Uterus (tissue), 4 donors: ENCODE results near the gene ARL4D. TPM values are rescaled to one million over a fixed set of nuclear protein-coding genes. Genes with fewer than 3 reads are reported as not detected.

Experiments
- DNase-seq, 2 donors: peaks; one replicate each; pipeline ENCODE4 v3.0.0-alpha.2; 2019 to 2020
- H3K27ac ChIP-seq, 2 donors: fragments of 200-600 bp; sonication (generic); 1 replicate in 1 of 2; 2 replicates in 1 of 2; pipeline ENCODE4 v1.5.1; 2016 to 2018
- H3K27me3 ChIP-seq, 2 donors: fragments of 200-600 bp; sonication (generic); one replicate each; pipeline ENCODE4 v1.5.1; 2018 to 2019; ENCODE audit warnings: control low read depth in 1 of 2
- H3K36me3 ChIP-seq, 2 donors: fragments of 200-600 bp; sonication (generic); one replicate each; pipeline ENCODE4 v1.5.1; 2019; ENCODE audit warnings: control low read depth in 1 of 2
- H3K4me1 ChIP-seq, 2 donors: fragments of 200-600 bp; sonication (generic); one replicate each; pipeline ENCODE4 v1.5.1; 2018 to 2019; ENCODE audit warnings: control low read depth in 1 of 2
- H3K4me3 ChIP-seq, 2 donors: fragments of 200-600 bp; sonication (generic); 1 replicate in 1 of 2; 2 replicates in 1 of 2; pipeline ENCODE4 v1.5.1; 2018 to 2019; ENCODE audit warnings: mild to moderate bottlenecking in 1 of 2
- H3K9me3 ChIP-seq, 2 donors: fragments of 200-600 bp; sonication (generic); one replicate each; pipeline ENCODE4 v1.5.1; 2019; ENCODE audit warnings: control low read depth in 1 of 2
- POLR2A ChIP-seq, 2 donors: fragments of 450-650 bp; IDR thresholded peaks; one replicate each; pipeline ENCODE4 v1.6.1; 2016; ENCODE audit warnings: antibody characterized with exemption in 2 of 2, mild to moderate bottlenecking in 1 of 2, moderate library complexity in 1 of 2
- intact Hi-C: fragments of 100-400 bp; cut with DNase I; formaldehyde crosslinking; loops from one replicate; pipeline ENCODE4 v1.15.1; 2023; ENCODE audit warnings: low total_unique reads
- total RNA-seq, 4 donors: library from RNA; depleted of rRNA in 3 of 4; stranded (reverse); fragments of >200 nt in 3 of 4; gene quantifications; one replicate each; pipeline versions ENCODE4 v1.1.0 to v1.2.4, GENCODE V29; 2014 to 2023
- TF ChIP-seq, protein P1 (sequence below), 4 experiments: fragments of 200-600 bp in 2 of 4; fragments of 450-650 bp in 2 of 4; sonication (generic) in 2 of 4; IDR thresholded peaks; one replicate each; pipeline ENCODE4 v1.5.1; 2016 to 2019; ENCODE audit warnings: antibody characterized with exemption in 4 of 4, mild to moderate bottlenecking in 2 of 4, moderate library complexity in 1 of 4
- donor health status: DM: yes; HTN: yes; CAD: no.

The ARL4D gene, protein sequence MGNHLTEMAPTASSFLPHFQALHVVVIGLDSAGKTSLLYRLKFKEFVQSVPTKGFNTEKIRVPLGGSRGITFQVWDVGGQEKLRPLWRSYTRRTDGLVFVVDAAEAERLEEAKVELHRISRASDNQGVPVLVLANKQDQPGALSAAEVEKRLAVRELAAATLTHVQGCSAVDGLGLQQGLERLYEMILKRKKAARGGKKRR
- 10 to 100 TPM; 19.1 to 33.2 (median 25.7) TPM for total RNA-seq

DNA sequence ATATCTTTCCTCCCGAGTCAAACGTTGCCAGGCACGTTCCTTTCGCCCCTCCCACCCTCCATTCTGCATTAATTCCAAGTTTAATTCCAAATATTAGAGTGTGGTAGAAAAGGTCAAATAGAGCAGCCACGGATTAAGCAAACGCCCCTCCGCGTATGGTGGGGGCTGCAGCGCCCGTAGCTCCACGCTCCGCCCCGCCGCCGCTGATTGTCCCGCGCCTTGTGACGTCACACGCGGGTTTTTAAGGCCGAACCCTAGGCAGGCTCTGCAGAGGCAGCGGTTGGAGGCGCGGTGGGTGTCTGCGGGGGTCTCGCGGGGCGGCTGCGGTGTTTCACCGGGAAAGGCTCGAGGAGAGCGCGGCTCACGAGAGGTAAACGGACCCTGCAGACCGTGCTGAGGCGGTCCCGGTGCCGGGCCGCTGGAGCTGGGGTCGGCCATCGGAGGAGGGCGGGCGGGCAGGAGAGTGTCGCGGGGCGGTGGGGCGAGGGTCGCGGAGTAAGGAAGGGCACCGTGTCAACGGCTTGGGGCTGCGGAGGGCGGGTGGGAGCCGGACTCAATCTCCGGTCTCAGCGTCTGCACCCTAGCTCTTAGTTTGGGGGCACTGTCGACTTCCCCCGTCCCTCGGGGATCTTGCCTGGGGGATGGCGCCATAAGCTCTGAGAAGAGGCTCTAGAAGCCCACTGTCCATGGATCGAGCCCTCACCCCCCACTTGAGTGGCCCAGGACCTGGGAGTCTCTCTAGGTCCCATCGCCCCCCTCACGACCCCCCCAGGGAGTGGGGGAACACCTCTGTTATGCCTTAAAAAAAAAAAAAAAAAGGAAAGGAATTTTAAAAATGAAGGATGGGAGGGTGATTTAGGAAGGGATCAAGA, at the start of gene ARL4D:
TSS of gene ARL4D (plus strand) at position 270 of the 872 bp plus-strand sequence. CDS start 740 bp downstream, outside the sequence.
- TF ChIP-seq POLR2A (IDR thresholded peaks at IDR 0.05), result peak; percentile 96 to 99
- TF ChIP-seq, protein P1, sequence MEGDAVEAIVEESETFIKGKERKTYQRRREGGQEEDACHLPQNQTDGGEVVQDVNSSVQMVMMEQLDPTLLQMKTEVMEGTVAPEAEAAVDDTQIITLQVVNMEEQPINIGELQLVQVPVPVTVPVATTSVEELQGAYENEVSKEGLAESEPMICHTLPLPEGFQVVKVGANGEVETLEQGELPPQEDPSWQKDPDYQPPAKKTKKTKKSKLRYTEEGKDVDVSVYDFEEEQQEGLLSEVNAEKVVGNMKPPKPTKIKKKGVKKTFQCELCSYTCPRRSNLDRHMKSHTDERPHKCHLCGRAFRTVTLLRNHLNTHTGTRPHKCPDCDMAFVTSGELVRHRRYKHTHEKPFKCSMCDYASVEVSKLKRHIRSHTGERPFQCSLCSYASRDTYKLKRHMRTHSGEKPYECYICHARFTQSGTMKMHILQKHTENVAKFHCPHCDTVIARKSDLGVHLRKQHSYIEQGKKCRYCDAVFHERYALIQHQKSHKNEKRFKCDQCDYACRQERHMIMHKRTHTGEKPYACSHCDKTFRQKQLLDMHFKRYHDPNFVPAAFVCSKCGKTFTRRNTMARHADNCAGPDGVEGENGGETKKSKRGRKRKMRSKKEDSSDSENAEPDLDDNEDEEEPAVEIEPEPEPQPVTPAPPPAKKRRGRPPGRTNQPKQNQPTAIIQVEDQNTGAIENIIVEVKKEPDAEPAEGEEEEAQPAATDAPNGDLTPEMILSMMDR (IDR thresholded peaks at IDR 0.05), result peak in 2 of 4 experiments; percentile 25
- no peaks in the 10 kb centered on the region for H3K27me3 ChIP-seq
- no peaks in the 10 kb centered on the region for H3K9me3 ChIP-seq
- peak within 1 kb of the TSS; percentile 89 to 91 for H3K27ac ChIP-seq
- intact Hi-C loops, result no loop called here
- DNase-seq, result peak; percentile 91 to 93
- peak within 1 kb of the TSS; percentile 91 to 96 for H3K4me3 ChIP-seq
- H3K36me3 ChIP-seq, result no peaks in the 10 kb centered on the region
- H3K4me1 ChIP-seq, result peaks cover 0 to 3% of the 10 kb centered on the region in 2 donors

DNA sequence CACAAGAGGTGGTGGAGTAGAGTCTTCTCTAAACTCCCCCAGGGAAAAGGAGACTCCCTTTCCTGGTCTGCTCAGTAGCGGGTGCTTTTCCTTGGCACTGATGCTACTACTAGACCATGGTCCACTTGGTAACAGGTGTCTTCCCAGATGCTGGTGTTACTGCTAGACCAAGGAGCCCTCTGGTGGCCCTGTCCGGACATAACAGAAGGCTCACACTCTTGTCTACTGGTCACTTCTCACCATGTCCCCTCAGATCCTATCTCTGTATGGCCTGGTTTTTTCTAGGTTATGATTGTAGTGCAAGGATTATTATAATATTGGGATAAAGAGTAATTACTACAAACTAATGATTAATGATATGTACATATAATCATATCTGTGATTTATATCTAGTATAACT, 49.7 kb upstream of the ARL4D start:
- H3K27ac ChIP-seq, result no peak overlapping the region
- H3K36me3 ChIP-seq, result no peaks in the 10 kb centered on the region
- H3K27me3 ChIP-seq, result no peaks in the 10 kb centered on the region
- peaks cover 0 to 16% of the 10 kb centered on the region in 2 donors for H3K9me3 ChIP-seq
- no peak for TF ChIP-seq POLR2A (IDR thresholded peaks at IDR 0.05)
- TF ChIP-seq, protein P1 (IDR thresholded peaks at IDR 0.05), result no peak
- intact Hi-C loops, result no loop called here
- no peak overlapping the region for H3K4me3 ChIP-seq
- H3K4me1 ChIP-seq, result no peaks in the 10 kb centered on the region
- DNase-seq, result no peak

DNA sequence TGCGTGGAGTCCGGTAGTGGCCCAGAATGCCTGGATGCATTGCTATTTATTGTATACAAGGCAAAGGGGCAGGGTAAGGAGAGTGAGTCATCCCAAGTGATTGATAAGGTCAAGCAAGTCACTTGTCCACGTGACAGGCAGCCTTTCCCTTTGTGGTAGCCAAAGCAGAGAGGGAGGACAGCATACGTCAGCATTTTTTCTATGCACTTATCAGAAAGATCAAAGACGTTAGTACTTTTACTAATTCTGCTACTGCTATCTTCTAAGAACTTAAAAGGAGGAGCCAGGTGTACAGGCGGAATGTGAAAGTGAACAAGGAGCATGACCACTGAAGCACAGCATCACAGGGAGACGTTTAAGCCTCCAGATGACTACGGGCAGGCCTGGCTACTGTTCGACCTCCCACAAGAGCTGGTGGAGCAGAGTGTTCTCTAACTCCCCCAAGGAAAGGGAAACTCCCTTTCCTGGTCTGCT, 47.9 kb upstream of the ARL4D start:
- DNase-seq, result no peak
- intact Hi-C loops, result no loop called here
- TF ChIP-seq, protein P1 (IDR thresholded peaks at IDR 0.05), result no peak
- TF ChIP-seq POLR2A (IDR thresholded peaks at IDR 0.05), result no peak
- H3K4me1 ChIP-seq, result no peaks in the 10 kb centered on the region
- H3K36me3 ChIP-seq, result no peaks in the 10 kb centered on the region
- no peaks in the 10 kb centered on the region for H3K27me3 ChIP-seq
- H3K4me3 ChIP-seq, result no peak overlapping the region
- H3K9me3 ChIP-seq, result peaks cover 0 to 16% of the 10 kb centered on the region in 2 donors
- no peak overlapping the region for H3K27ac ChIP-seq

DNA sequence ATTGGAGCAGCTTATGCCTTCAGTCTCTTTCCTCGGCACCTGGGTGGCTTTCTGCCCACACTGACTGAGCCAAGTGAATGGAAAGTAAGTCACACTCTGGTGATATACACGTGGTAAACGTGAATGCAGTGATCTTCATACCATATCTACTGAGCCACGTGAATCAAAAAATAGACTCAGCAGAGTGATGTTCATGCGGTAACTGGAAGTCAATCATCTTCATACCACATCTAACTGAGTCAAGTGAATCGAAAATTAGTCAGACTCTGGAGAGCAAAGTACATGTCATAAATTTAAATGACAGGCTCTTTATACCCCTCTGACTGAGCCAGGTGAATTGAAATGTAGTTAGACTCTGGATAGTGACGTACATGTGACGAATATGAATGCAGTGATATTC, 47.1 kb upstream of the ARL4D start:
- Histone ChIP-seq H3K9me3 (peaks cover 0 to 16% of the 10 kb centered on the region in 2 donors), H3K36me3 (no peaks in the 10 kb centered on the region), H3K4me1 (no peaks in the 10 kb centered on the region), H3K27ac (no peak overlapping the region), H3K27me3 (no peaks in the 10 kb centered on the region), H3K4me3 (no peak overlapping the region)
- no peak for TF ChIP-seq POLR2A (IDR thresholded peaks at IDR 0.05)
- TF ChIP-seq, protein P1 (IDR thresholded peaks at IDR 0.05), result no peak
- intact Hi-C loops, result no loop called here
- no peak for DNase-seq
